DMS53 treated with DMSO at 0.1 percent for 48 hours (cell line): ENCODE data around the gene VTA1.
"Not testable (repeated sequence)": the region's sequence is repeated elsewhere in the genome, so short reads cannot be mapped to it uniquely, and the experiment has no call there.

Experiments used
- DNase-seq: peaks from one replicate; lab custom pipeline; 2025; ENCODE audit not compliant: unreplicated experiment; lab: John Stamatoyannopoulos, UW

Gene VTA1

GRCh38 chr6:142146828-142147662 lies at the start of gene VTA1, which contains the start of gene NMBR:
Gene VTA1 (plus strand): TSS chr6:142147263. CDS start chr6:142147288, 25 bp downstream.
Gene NMBR (minus strand): TSS chr6:142147122. CDS start chr6:142088658, 58,464 bp downstream.
- peak; percentile 90 for DNase-seq

- DNase-seq, result not testable (repeated sequence)
These were observed 42.2 kb upstream of the VTA1 start for GRCh38 chr6:142104820-142105219.

- DNase-seq, result not testable (repeated sequence)
These were observed 36.2 kb upstream of the VTA1 start for GRCh38 chr6:142110820-142111219.

GRCh38 chr6:142112451-142113061 lies 34.5 kb upstream of the VTA1 start:
- DNase-seq, result peak; percentile 59

- no peak for DNase-seq
These were observed 29.7 kb upstream of the VTA1 start for GRCh38 chr6:142117366-142117765.

- no peak for DNase-seq
These were observed 28.7 kb upstream of the VTA1 start for GRCh38 chr6:142118328-142118727.

- DNase-seq, result no peak
These were observed 28.1 kb upstream of the VTA1 start for GRCh38 chr6:142118925-142119324.

- no peak for DNase-seq
These were observed 25.7 kb upstream of the VTA1 start for GRCh38 chr6:142121342-142121741.

- no peak for DNase-seq
These were observed 16.2 kb upstream of the VTA1 start for GRCh38 chr6:142130814-142131213.

GRCh38 chr6:142132625-142133024 lies 14.4 kb upstream of the VTA1 start, which contains the start of gene GJE1:
Gene GJE1 (plus strand): TSS chr6:142132925. CDS start chr6:142133159, 234 bp downstream.
- DNase-seq, result no peak

GRCh38 chr6:142138876-142139275 lies 8.2 kb upstream of the VTA1 start:
- no peak for DNase-seq

GRCh38 chr6:142141531-142141930 lies 5.5 kb upstream of the VTA1 start:
- DNase-seq, result not testable (repeated sequence)

- no peak for DNase-seq
These were observed 5.7 kb downstream of the VTA1 start for GRCh38 chr6:142152746-142153145.

GRCh38 chr6:142153196-142153595 lies 6.1 kb downstream of the VTA1 start:
- DNase-seq, result no peak

- DNase-seq, result no peak
These were observed 7.3 kb downstream of the VTA1 start for GRCh38 chr6:142154336-142154735.

- no peak for DNase-seq
These were observed 8.0 kb downstream of the VTA1 start for GRCh38 chr6:142155091-142155490.

- peak; percentile 24 for DNase-seq
These were observed 9.1 kb downstream of the VTA1 start for GRCh38 chr6:142155895-142156757.

- DNase-seq, result not testable (repeated sequence)
These were observed 9.7 kb downstream of the VTA1 start for GRCh38 chr6:142156758-142157068.

GRCh38 chr6:142162780-142163179 lies 15.7 kb downstream of the VTA1 start:
- DNase-seq, result no peak

- no peak for DNase-seq
These were observed 18.2 kb downstream of the VTA1 start for GRCh38 chr6:142165227-142165626.

GRCh38 chr6:142167071-142167470 lies 20.0 kb downstream of the VTA1 start:
- no peak for DNase-seq
